Measurements from ENCODE around the gene TRPM8.
"Not testable (repeated sequence)": the region's sequence is repeated elsewhere in the genome, so short reads cannot be mapped to it uniquely, and the experiment has no call there.

Gene TRPM8

DNA sequence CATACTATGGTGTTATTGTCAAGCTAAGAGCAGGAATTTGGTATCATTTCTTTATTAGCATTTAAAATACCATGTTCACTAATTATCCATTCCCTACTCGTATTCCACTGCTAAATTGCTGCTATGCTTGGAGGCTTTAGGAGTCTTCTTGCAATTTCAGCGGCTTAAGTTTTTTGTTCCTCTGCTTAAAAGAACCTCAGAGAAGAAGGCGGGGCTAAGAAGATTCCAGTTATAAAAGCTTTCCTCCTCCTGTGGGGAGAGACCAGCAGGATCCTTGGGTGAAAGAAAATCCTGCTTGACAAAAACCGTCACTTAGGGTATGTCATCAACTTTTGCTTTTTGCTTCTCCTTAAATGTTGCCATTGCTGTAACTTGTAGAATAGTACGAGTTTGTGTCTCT, at the start of gene TRPM8:
Gene TRPM8 (plus strand): TSS at position 258 of the 400 bp plus-strand sequence. CDS start 9,165 bp downstream, outside the sequence.
- no peak for DNase-seq

DNA sequence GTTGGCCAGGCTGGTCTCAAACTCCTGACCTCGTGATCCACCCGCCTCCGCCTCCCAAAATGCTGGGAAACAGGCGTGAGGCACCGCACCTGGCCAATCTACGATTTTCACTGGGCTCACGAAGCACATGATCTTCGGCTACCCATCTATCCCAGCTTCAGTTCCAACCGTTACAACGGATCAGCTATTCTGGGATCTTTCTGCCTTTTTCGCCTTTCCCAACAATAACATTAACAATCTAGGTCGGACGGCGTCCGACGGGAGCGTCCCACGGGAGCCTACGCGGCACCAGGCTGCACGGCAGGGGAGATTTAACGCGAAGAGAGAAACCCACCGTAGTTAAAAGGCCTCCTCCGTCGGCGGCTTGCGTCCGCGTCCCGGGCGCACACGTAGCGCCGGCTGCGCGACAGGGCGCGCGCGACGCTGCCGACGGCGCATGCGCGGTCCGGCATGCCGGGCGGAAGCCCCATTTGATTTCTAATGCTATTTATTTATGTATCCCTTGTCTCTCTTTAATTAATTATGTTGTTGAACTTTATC, 49.1 kb upstream of the TRPM8 start, which contains the start of gene MSL3B:
Gene MSL3B (minus strand): TSS at position 394 of the 540 bp plus-strand sequence.
- peak; percentile 79 for DNase-seq

DNA sequence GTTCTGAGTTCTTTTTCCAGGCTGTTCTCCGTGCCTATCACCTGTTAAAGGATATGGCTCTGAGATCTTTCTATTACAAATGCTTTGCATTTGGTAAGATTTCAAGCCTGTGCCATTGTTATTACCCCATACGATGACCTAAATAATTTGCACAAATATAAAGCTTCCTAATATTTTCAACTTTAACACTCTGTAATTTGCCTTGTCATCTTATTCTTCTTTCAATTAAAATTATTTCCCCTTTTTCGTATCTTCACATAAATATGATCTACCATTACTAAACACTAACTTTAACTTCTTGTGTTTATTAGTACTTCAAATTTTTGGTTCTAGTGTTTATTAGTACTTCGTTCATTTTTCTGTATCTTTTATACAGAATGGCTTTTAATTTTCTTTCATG, 45.7 kb upstream of the TRPM8 start:
- DNase-seq: no peak

DNA sequence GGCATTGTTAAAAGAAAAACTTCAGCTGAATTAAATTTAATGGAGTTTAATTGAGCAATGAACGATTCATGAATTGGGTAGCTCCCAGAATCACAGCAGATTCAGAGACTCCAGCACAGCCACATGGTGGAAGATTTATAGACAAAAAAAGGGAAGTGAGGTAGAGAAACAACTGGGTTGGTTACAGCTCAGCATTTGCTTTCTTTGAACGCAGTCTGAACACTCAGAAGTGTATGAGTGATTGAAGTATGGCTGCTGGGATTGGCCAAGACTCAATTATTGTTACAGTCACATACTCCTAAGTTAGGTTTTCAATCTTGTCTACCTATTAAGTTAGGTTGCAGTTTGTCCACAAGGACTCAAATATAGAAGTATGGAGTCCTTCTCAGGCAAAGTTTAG, 45.0 kb upstream of the TRPM8 start:
- not testable (repeated sequence) for DNase-seq

DNA sequence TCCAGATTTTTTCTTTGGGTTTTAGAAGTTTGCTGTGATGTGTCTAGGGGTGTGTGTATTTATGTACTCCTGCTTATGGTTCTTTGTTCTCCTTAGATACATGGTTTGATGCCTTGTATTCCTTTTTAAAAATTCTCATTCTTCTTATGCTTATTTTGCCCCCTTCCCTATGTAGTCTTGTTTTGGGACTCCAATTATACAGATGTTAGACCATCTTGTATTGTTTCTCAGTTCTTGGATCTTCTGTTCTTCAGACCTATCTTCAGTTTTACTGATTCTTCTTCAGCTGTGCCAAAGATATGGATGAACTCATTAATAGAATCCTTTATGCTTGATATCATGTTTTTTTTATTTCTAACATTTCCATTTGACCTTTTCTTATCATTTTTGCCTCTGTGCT, 34.8 kb upstream of the TRPM8 start:
- no peak for DNase-seq

DNA sequence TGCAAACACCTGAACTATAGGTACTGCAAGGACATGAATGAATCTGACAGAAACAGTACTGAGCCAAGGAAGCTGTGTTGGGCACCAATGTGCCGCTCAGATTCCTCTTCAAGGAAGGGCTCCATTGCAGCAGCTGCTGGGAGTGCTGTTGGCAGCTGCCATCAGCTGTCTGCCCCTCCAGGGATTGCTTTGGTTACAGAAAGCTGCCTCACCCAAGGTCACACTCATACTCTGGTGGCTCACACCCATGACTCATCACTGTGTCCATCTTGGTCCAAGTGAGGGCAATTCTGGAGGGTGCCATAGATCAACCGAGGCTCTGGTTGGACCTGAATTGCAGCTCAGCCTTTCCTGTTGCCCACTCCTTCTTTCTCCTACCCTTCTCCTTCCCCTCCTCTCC, 24.4 kb upstream of the TRPM8 start:
- DNase-seq: no peak

DNA sequence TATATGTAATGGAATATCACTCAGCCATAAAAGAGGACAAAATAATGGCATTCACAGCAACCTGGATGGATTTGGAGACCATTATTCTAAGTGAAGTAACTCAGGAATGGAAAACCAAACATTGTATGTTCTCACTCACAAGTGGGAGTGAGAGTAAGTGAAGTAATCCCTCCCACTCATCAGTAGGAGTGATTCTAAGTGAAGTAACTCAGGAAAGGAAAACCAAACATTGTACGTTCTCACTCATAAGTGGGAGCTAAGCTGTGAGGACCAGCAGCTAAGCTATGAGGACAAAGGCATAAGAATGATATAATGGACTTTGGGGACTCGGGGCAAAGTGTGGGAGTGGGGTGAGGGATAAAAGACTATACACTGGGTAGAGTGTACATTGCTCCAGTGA, 20.9 kb upstream of the TRPM8 start:
- not testable (repeated sequence) for DNase-seq

DNA sequence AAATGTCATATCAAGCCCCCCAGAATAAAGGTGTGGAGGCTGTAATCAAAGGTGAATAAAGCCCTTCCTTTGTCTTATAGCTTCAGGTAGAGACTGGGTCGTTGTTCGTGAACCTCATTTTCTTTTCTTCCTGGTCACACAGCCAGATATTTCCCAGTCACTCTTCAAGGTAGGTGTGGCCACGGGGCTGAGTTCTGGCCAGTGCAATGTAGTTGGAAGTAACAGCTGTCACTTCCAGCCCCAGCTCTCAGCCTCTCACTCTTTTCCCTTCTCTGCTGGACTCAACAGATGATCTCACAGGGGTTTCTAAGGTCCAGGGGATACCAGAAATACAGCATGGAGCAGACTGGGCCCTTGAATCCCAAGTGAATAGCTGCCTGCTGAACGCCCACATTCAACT, 15.8 kb upstream of the TRPM8 start:
- DNase-seq: no peak

DNA sequence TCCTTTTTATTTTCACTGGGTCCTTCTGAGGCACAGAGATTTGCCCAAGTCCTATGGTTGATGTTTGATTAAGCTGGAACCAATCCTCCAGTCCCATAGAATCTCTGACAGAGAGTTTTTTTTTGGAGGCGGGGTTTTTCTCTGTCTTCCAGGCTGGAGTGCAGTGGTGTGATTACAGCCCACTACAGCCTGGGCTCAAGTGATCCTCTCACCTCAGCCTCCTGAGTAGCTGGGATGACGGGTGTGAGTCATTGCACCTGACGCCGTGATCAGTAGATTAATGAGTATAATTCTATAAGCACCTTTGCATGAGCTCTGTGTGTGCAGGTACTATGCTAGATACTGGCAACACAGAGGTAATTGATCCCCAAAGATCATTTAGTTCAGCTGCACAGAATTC, 15.3 kb upstream of the TRPM8 start:
- DNase-seq: no peak

DNA sequence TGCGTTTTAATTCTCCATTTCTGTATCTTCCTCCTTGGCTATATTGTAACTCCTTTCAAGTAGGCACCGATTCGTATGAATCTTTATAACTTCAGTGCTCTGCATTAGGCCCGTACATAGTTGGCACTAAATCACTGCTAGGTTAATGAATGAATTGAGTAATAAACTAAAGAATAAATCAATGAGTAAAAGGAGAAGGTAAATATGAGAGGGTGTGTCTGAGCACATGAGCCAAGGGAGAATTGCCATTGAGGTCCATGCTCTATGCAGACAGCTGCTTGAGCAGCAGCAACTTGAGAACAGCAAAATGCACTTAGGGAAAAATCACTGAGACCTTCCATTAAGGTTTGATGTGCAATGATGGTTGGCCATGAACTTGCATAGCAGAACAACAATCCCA, 11.2 kb upstream of the TRPM8 start:
- DNase-seq: no peak

DNA sequence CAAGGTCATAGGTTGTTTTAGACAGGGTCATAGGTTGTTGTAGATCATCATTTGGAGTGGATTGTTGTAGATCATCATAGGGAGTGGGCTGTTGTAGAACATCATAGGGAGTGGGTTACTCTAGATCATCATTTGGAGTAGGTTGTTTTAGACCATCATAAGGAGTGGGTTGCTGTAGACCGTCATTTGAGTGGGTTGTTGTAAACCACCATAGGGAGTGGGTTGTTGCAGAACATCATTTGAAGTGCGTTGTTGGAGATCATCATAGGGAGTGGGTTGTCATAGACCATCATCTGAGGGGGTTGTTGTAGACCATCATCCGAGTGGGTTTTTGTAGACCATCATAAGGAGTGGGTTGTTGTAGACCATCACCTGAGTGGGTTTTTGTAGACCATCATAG, 9.5 kb upstream of the TRPM8 start:
- DNase-seq: no peak

DNA sequence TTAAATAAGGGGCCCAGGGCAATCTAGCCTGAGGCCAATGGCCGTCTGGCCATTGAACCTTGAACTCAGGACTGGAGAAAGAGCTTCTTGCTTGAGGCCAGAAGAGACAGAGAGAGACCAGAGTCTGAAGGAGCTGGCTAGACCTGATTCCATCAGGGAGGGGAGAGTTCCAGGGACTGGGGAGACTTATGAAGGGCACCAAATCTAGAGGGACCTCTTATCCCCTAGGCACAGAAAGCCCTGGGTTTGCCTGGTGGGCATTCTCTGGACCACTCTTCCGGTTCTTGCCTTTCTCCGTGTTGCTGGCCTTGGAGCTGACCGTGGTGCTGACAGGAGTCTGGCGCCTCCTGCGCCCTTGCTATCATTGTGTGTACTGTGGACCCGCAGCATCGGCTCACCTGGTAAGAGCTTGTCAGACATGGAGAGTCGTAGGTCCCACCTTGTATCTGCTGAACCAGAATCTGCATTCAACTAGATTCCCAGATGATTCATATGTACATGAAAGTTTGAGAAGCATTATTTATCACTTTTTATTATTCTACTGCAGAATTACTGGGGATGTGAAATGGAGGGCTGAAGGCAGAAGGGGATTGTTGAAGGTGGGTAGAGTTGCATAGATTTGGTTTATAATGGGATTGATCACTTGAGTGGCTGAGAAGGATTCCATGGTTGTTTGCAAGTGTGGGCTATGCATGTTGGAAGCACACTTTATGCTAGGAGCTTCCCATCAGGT, 4.3 kb upstream of the TRPM8 start:
- DNase-seq: no peak

DNA sequence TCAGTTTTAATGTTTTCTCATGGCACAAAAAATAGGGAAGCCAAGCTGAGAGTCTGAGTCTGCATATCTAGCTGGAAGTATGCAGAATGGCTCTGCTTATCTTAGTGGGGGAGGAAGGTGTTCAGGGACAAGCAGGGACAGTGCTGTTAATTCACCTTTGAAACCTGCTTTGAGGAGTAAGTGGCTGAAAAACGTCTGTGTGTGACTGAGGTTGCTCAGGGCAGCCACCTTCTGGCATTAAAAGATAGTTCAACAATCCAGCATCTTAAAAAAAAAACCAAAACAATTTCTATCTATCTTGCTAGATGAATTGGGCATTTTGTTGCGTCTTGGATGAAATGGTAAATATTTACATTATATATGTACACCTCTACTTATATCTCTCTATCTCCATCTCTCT, 2.0 kb upstream of the TRPM8 start:
- DNase-seq: no peak

DNA sequence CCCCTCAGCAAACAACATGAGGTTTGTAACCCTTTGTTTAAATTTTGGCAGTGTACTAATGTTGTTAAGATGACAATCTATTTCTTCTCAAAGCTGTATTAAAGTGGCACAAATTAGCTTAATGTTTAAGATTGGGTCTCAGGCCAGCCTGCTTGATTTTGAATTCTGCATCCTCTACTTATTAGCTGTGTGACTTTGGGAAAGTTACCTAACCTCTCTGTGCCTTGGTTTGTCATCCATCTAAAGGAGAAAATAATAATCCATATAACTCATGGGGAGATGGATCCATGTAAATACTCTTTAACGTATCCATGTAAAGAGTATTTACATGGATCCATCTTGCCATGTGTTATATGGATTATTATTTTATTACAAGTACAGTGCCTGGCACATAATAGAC, 2.1 kb downstream of the TRPM8 start:
- DNase-seq: no peak

DNA sequence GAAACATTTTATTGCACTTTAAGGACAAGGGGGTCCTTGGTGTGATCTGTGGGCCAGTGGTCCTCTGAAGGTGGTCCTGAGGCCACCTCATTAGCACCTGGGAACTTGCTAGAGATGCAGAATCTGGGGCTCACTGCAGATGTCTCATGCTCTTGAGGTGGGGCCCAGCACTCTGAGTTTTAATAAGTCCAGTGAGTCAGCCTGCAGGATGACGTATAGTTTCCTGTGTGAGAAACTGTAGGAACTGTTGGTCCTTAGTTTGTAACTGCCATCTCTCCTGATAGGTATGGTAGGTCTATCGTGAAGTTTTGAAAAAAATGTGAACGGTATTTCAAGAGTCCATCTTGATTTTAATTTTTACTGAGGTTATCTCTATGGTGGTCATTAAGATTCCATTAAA, 2.8 kb downstream of the TRPM8 start:
- no peak for DNase-seq

DNA sequence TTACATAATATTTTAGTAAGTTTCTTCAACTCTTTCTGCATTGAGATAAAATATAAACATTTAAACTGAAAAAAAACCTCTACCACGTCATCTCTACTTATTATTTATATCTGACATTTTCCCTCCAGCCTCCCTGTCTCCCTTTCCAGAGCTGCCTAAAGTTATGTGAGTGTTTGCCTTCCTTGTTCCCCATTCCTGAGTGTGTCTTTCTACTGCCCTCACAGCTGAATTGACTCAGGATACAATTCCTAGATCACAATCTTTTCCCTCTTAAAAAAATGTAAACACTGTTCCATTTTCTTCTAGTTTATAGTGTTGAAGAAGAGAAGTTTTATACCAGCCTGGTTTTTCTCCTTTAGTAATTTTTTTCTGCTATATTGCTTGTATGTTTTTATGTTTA, 5.3 kb downstream of the TRPM8 start:
- no peak for DNase-seq

DNA sequence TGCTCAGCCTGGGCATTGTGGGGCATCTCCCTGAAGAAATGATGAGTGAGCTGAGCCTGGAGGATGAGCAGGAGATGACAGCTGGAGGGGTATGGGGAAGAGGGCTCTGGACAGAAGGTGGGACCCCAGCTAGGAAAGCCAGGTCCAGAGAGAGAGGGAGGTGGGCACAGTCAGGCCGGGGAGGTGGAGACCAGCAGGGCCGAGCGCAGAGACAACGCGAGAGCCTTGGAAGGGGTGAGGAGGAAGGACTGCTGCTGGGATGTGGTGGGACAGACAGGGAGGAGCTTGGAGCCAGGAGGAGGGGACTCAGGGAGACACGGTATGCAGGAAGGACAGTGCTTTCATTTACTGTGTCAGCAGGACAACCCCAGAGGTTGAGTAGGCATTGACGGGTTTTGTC, 8.2 kb downstream of the TRPM8 start:
- DNase-seq: no peak

DNA sequence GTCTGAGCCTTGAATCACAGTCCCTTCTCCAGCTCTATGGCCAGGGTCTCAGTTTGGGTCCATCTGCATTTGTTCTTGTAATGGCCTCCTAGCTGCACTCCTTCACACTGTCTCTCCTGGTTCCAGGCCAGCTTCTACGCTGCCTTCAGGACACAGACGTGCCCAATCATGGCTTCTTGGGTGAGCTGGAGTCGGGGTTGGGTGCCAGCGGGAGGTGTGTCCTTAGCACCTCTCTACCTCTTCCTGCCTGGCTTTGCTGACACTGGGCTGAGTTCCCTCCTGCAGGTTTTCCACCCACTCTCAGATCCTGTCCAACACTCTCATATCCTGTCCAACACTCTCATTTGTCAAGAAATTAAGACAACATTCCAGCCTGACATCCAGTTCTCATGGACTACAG, 9.6 kb downstream of the TRPM8 start:
- DNase-seq: no peak

DNA sequence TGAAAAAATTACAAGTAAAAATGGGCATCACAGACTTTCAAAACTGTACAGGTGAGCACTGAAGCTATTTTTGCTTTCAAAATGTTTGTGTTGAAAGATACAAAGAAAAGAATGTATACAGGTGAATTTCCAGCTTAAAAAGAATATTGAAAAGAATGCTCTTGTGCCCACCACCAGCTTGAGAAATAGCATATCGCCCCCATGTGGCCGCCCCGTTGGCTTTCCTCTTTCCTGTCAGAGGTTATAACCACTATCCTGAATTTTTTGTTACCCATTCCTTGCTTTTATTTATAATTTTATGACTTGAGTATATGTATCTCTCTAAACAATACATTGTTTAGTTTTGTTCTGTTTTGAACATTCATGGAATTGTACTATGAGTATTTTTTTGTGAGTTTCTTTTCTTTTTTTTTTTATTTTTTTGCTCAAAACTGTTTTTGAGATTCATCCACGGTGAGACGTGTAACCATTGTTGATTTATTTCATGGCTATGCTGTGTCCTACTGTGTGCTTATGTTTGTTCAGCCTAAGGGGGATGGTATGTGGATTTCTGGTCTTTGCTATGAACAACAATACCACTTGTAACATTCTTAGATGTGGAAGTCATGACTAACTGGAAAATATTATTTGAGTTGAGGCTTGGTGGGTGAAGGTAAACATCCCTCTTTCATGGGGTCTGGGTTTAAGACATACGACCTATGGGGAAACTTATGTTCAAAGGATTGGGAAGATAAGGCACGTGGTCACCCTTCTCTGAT, 11.6 kb downstream of the TRPM8 start:
- DNase-seq: peak; percentile 14

DNA sequence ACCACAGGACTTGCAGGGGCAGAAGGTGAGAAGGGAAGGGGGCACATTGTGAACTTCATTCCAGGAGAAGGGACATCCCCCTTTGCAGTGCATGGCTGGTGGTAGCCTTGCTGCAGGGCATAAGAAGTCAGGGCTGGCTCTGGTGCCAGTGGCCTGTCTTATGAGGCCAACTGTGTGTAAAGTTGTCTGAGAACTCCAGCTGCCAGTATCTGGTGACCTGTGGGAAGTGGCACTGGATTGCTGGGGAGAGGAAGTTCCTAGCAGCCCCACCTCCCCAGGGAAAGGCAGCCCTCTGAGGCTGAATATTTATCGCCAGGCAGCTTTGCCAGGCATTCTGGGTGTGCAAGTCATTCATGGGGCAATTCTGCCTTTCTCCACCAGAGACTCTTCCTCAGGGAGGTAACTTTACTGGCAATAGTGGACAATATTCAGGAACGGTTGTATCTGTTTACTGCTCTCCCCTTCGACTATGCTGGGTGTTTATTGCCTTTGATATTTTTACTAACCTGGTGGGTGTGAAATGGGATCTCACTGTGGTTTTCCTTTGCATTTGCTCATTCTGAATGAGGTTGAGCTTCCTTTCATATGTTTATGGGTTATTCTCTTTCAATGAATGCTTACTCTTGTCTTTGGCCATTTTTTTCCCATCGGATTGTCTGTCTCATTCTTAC, 12.3 kb downstream of the TRPM8 start:
- no peak for DNase-seq

DNA sequence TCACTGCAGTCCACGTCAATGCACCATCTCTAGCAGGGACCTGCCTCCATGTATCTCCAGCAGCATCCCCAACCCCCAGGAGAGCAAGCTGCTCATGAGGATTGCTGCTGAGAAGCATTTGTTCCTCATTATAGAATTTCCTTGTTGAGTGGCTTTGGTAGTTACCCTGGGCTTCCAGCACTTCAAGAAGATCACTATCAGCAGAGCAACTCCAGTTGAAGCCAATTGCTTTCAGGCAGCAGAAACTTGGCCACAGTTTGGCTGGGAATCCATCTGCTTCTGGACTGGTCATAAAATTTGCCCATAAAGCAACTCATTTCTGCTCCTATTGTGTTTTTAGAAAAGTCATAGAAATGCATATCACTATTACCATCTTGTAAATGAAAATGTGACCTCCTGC, 17.4 kb downstream of the TRPM8 start:
- no peak for DNase-seq

DNA sequence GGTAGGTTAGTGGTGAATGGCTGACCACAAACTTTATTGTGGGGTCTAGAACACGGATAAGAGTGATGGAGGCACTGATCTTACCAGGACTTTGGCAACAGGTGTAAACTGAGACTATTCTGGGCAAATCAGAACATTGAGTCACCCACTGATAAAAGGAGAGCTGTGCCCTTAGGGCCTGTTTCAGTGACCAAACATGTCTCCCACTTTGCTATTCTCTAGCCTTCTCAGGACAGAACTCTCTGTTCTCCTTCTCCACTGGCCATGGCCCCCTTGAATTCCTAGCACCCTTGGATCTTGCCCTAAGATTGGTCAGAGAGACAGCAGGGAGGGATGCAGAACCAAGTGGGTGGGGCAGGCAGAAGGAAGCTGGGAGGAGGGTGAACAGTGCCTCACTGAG, 18.3 kb downstream of the TRPM8 start:
- DNase-seq: no peak

DNA sequence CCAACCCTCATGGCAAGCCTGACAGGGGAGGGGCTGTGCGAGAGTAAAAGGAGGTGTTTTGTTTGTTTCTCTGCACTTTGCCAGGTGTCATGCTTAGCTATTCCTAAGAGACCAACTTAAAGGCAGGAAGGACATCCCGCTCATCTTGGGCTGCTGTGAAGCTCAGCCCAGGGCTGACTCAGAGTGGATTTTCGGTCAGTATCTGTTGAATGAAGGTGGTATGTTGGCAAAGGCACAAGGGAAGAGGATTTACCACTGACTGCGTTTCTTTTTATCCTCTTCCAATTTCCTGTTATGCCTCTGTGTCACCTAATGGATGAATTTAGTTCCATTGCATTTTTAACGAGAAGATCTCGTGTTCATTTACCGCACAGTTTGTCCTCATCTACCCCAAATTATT, 18.9 kb downstream of the TRPM8 start:
- no peak for DNase-seq

Data from NCI-H345 (cell line).